Gastroesophageal sphincter (tissue), 4 donors: Measurements from ENCODE around the gene CNTROB. TPM values are rescaled to one million over a fixed set of nuclear protein-coding genes. Genes with fewer than 3 reads are reported as not detected.

Experiments
- ATAC-seq: fragments of 150-250 bp; one replicate; pipeline ENCODE4 v1.9.1; 2016; ENCODE audit warnings: mild to moderate bottlenecking, moderate library complexity
- H3K27ac ChIP-seq, 4 donors: fragments of 200-600 bp; sonication (generic) in 3 of 4; 1 replicate in 3 of 4; 2 replicates in 1 of 4; pipeline ENCODE4 v1.5.1; 2016 to 2019
- H3K27me3 ChIP-seq: fragments of 200-600 bp; sonication (generic); one replicate; pipeline ENCODE4 v1.5.1; 2019
- H3K36me3 ChIP-seq, 2 donors: fragments of 200-600 bp; sonication (generic); one replicate each; pipeline ENCODE4 v1.5.1; 2019; ENCODE audit warnings: control low read depth in 1 of 2
- H3K4me1 ChIP-seq, 3 donors: fragments of 200-600 bp; sonication (generic); 1 replicate in 2 of 3; 2 replicates in 1 of 3; pipeline ENCODE4 v1.5.1; 2016 to 2019; ENCODE audit warnings: control low read depth in 2 of 3
- H3K4me3 ChIP-seq, 2 donors: fragments of 200-600 bp; sonication (generic); one replicate each; pipeline ENCODE4 v1.5.1; 2019; ENCODE audit warnings: mild to moderate bottlenecking in 1 of 2, moderate library complexity in 1 of 2
- H3K9me3 ChIP-seq, 3 donors: fragments of 200-600 bp; sonication (generic); one replicate each; pipeline ENCODE4 v1.5.1; 2017 to 2019; ENCODE audit warnings: control low read depth in 2 of 3
- EP300 ChIP-seq: sonication (generic); formaldehyde crosslinking; IDR thresholded peaks from one replicate; pipeline ENCODE4 v1.6.1; 2017; ENCODE audit warnings: antibody characterized with exemption, mild to moderate bottlenecking
- POLR2A ChIP-seq, 2 donors: fragments of 450-650 bp; IDR thresholded peaks; one replicate each; pipeline ENCODE4 v1.6.1; 2017; ENCODE audit warnings: antibody characterized with exemption in 2 of 2, mild to moderate bottlenecking in 2 of 2, moderate library complexity in 1 of 2
- POLR2AphosphoS5 ChIP-seq: sonication (generic); formaldehyde crosslinking; IDR thresholded peaks from one replicate; pipeline ENCODE4 v1.6.1; 2017; ENCODE audit warnings: antibody characterized with exemption
- WGBS, 2 donors: methylation state at CpG; one replicate each; pipeline ENCODE4 v1.1.5; 2018; ENCODE audit warnings: low coverage in 1 of 2; 5-methylcytosine and 5-hydroxymethylcytosine counted together
- total RNA-seq, 4 donors: library from RNA; depleted of rRNA; stranded (reverse); fragments of >200 nt; gene quantifications; one replicate each; pipeline ENCODE4 v1.1.0, GENCODE V29; 2016
- TF ChIP-seq, protein P1 (sequence below), 4 experiments: fragments of 200-600 bp in 2 of 4; fragments of 450-650 bp in 2 of 4; sonication (generic) in 1 of 4; IDR thresholded peaks; one replicate each; pipeline ENCODE4 v1.5.1; 2017 to 2019; ENCODE audit warnings: antibody characterized with exemption in 4 of 4, mild to moderate bottlenecking in 2 of 4, moderate library complexity in 2 of 4

The CNTROB gene
- total RNA-seq, 4 donors from 2014 or later, result 15.6 to 31.8 (median 18.2) TPM

- no peak overlapping the region for H3K4me3 ChIP-seq
- H3K36me3 ChIP-seq, result no peaks in the 10 kb centered on the region
- H3K9me3 ChIP-seq, result no peaks in the 10 kb centered on the region
- WGBS, 2 donors, result 13 to 19% methylated on average over 5 of the region's 5 CpGs
- H3K27ac ChIP-seq, result no peak overlapping the region
- peaks cover 0 to 12% (median 0%) of the 10 kb centered on the region in 3 donors for H3K4me1 ChIP-seq
- H3K27me3 ChIP-seq, result peaks cover 25% of the 10 kb centered on the region
- TF ChIP-seq POLR2A (IDR thresholded peaks at IDR 0.05), result no peak
- no peak for TF ChIP-seq EP300
- TF ChIP-seq, protein P1, sequence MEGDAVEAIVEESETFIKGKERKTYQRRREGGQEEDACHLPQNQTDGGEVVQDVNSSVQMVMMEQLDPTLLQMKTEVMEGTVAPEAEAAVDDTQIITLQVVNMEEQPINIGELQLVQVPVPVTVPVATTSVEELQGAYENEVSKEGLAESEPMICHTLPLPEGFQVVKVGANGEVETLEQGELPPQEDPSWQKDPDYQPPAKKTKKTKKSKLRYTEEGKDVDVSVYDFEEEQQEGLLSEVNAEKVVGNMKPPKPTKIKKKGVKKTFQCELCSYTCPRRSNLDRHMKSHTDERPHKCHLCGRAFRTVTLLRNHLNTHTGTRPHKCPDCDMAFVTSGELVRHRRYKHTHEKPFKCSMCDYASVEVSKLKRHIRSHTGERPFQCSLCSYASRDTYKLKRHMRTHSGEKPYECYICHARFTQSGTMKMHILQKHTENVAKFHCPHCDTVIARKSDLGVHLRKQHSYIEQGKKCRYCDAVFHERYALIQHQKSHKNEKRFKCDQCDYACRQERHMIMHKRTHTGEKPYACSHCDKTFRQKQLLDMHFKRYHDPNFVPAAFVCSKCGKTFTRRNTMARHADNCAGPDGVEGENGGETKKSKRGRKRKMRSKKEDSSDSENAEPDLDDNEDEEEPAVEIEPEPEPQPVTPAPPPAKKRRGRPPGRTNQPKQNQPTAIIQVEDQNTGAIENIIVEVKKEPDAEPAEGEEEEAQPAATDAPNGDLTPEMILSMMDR (IDR thresholded peaks at IDR 0.05), result peak; percentile 77 to 90 (median 84)
- TF ChIP-seq POLR2AphosphoS5, result peak; percentile 19
- ATAC-seq, result peak; percentile 60
These were observed 56.8 kb downstream of the CNTROB start for GRCh38 chr17:7988750-7989178.

DNA sequence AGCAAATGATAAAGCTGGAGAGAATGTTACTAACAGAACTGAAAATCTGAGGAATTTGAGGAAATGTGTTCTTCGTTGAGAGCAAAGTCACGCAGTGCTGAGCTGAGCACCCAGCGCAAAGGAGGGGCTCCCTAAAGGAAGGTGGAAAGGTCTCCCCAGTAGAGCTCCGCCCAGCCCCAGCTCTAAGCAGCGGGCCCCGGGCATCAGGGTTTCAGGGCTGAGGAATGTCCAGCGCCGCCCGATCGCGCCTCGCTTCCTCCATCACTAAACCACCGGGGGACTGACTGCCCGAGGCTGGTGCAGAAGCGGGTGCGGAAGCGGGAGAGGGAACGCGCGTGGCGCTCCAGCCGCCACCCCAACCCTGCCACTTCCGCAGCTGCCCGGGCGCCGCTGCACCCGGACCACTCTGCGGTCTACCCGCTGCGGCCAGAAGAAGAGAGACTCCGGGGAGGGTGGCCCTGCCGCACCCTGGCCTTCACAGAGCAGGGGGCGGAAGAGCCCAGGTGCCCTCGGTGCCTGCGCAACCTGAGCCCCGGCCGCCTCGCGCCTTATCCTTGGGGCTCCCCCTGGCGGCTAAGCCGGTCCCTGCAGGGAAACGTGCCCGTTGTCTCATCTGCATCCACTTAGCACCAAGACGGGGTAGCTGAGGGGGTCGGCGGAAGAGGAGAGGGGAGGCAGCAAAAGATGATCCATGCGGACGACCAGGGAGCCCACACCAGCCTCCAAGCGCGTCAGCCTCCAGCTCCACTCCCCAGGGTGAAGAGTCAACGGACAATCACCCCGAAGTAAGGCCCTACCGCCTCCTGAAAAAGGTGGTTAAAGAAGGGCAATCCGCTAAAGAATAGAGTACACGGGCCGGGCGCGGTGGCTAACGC, 58.0 kb downstream of the CNTROB start:
- no peak for TF ChIP-seq EP300
- TF ChIP-seq, protein P1 (IDR thresholded peaks at IDR 0.05), result peak; percentile 95 to 99 (median 96)
- no peak for TF ChIP-seq POLR2A (IDR thresholded peaks at IDR 0.05)
- no peak for TF ChIP-seq POLR2AphosphoS5
- Histone ChIP-seq H3K27ac (peak overlapping the region in 2 of 4 donors; percentile 45 to 76), H3K36me3 (no peaks in the 10 kb centered on the region), H3K4me1 (peaks cover 0 to 12% (median 0%) of the 10 kb centered on the region in 3 donors), H3K27me3 (peaks cover 21% of the 10 kb centered on the region), H3K4me3 (peak overlapping the region; percentile 38 to 61), H3K9me3 (no peaks in the 10 kb centered on the region)
- peak; percentile 86 for ATAC-seq
- 0 to 6% methylated on average over 6 to 13 of the region's 59 CpGs for WGBS, 2 donors

DNA sequence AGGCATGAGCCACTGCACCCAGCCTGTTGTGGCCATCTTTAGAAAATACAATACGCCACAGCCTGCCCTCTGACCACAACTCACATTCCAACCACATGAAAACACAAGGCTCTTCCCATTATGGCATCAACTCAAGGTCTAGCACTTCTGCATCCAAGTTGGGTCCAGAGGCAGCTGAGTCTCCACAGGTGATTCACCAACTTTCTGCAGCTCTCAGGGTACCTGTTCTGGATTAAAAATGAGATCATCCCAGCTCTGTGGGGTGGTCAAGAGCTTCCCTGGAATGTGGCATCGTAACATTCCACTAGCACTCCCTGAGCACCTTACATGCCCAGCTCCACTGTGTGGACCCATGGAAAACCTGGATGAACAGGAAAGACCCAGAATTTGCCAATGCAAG, 60.5 kb downstream of the CNTROB start:
- H3K4me3 ChIP-seq, result no peak overlapping the region
- TF ChIP-seq POLR2A (IDR thresholded peaks at IDR 0.05), result no peak
- no peak for TF ChIP-seq EP300
- TF ChIP-seq POLR2AphosphoS5, result no peak
- TF ChIP-seq, protein P1 (IDR thresholded peaks at IDR 0.05), result no peak

GRCh38 chr17:7992924-7993323, 60.9 kb downstream of the CNTROB start:
- Histone ChIP-seq H3K4me1 (peaks cover 0 to 22% (median 0%) of the 10 kb centered on the region in 3 donors), H3K4me3 (no peak overlapping the region), H3K36me3 (no peaks in the 10 kb centered on the region), H3K27me3 (peaks cover 15% of the 10 kb centered on the region), H3K9me3 (no peaks in the 10 kb centered on the region), H3K27ac (no peak overlapping the region)
- ATAC-seq, result no peak
- no peak for TF ChIP-seq POLR2AphosphoS5
- WGBS, 2 donors, result 43 to 71% methylated on average over 3 of the region's 3 CpGs

More for the DNA sequence above, 60.5 kb downstream of the CNTROB start:
- Histone ChIP-seq H3K36me3 (no peaks in the 10 kb centered on the region), H3K27ac (no peak overlapping the region), H3K4me1 (peaks cover 0 to 20% (median 0%) of the 10 kb centered on the region in 3 donors), H3K27me3 (peaks cover 14% of the 10 kb centered on the region), H3K9me3 (no peaks in the 10 kb centered on the region)
- 100% methylated on average over 1 of the region's 2 CpGs; no CpG with 5 or more reads in 1 of the 2 donors for WGBS, 2 donors
- ATAC-seq, result no peak

DNA sequence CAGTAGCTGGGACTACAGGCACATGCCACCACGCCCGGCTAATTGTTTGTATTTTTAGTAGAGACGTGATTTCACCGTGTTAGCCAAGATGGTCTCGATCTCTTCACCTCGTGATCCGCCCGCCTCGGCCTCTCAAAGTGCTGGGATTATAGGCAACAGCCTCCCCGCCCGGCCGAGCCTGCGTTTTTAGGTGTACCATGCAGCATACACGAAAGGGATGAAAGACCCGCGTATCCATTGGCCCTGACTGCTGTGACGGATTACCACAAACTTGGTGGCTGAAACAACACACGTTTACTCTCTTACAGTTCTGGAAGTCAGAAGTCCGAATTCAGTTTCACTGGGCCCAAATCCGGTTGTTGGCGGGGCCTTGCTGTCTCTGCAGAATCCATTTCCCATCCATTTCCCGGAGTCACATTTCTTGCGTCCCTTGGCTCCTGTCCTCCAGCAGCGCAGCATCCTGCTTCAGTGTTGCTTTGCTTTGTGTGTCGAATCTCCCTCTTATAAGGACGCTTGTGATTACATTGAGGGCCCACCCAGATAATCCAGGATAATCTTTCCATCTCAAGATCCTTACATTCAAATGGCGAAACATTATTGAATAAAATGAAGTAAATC, 62.1 kb downstream of the CNTROB start:
- 77 to 82% methylated on average over 13 to 16 of the region's 27 CpGs for WGBS, 2 donors
- no peaks in the 10 kb centered on the region for H3K36me3 ChIP-seq
- peaks cover 0 to 22% (median 0%) of the 10 kb centered on the region in 3 donors for H3K4me1 ChIP-seq
- no peak overlapping the region for H3K4me3 ChIP-seq
- TF ChIP-seq POLR2A (IDR thresholded peaks at IDR 0.05) (no peak), POLR2AphosphoS5 (no peak), EP300 (no peak)
- TF ChIP-seq, protein P1 (IDR thresholded peaks at IDR 0.05), result no peak
- no peaks in the 10 kb centered on the region for H3K9me3 ChIP-seq
- H3K27ac ChIP-seq, result no peak overlapping the region
- no peak for ATAC-seq
- peaks cover 25% of the 10 kb centered on the region for H3K27me3 ChIP-seq
